COR-L47 (cell line): Measurements from ENCODE around the gene ADGRE2.
"Not testable (repeated sequence)": the region's sequence is repeated elsewhere in the genome, so short reads cannot be mapped to it uniquely, and the experiment has no call there.

Source experiments
- DNase-seq: peaks from one replicate; lab custom pipeline; 2025; lab: John Stamatoyannopoulos, UW

Gene ADGRE2

GRCh38 chr19:14779151-14779550 is 791 bp upstream of the ADGRE2 start:
- no peak for DNase-seq

GRCh38 chr19:14777645-14778044 is 715 bp downstream of the ADGRE2 start:
- not testable (repeated sequence) for DNase-seq

GRCh38 chr19:14775869-14776586 is 2.3 kb downstream of the ADGRE2 start:
- no peak for DNase-seq

- DNase-seq, result not testable (repeated sequence)
These were observed 3.0 kb downstream of the ADGRE2 start for GRCh38 chr19:14775326-14775725.

GRCh38 chr19:14774373-14774772 is 4.0 kb downstream of the ADGRE2 start:
- no peak for DNase-seq

- DNase-seq, result not testable (repeated sequence)
These were observed 4.6 kb downstream of the ADGRE2 start for GRCh38 chr19:14773722-14774121.

- no peak for DNase-seq
These were observed 5.4 kb downstream of the ADGRE2 start for GRCh38 chr19:14772995-14773394.

- DNase-seq, result no peak
These were observed 5.9 kb downstream of the ADGRE2 start for GRCh38 chr19:14772467-14772866.

- no peak for DNase-seq
These were observed 7.2 kb downstream of the ADGRE2 start for GRCh38 chr19:14770944-14771839.

GRCh38 chr19:14770136-14770535 is 8.2 kb downstream of the ADGRE2 start:
- no peak for DNase-seq

- no peak for DNase-seq
These were observed 9.2 kb downstream of the ADGRE2 start for GRCh38 chr19:14769201-14769600.

- DNase-seq, result no peak
These were observed 10.4 kb downstream of the ADGRE2 start for GRCh38 chr19:14768001-14768400.

- no peak for DNase-seq
These were observed 10.8 kb downstream of the ADGRE2 start for GRCh38 chr19:14767466-14767971.

GRCh38 chr19:14765841-14766240 is 12.5 kb downstream of the ADGRE2 start:
- not testable (repeated sequence) for DNase-seq

GRCh38 chr19:14765403-14765802 is 13.0 kb downstream of the ADGRE2 start:
- not testable (repeated sequence) for DNase-seq

GRCh38 chr19:14764401-14764800 is 14.0 kb downstream of the ADGRE2 start:
- DNase-seq, result no peak

- DNase-seq, result no peak
These were observed 14.7 kb downstream of the ADGRE2 start for GRCh38 chr19:14763497-14764145.

- DNase-seq, result no peak
These were observed 16.2 kb downstream of the ADGRE2 start for GRCh38 chr19:14762111-14762510.

- no peak for DNase-seq
These were observed 16.8 kb downstream of the ADGRE2 start for GRCh38 chr19:14761607-14762006.

GRCh38 chr19:14758816-14759215 is 19.5 kb downstream of the ADGRE2 start:
- DNase-seq, result peak; percentile 47

GRCh38 chr19:14748601-14749000 is 29.8 kb downstream of the ADGRE2 start:
- no peak for DNase-seq

GRCh38 chr19:14746886-14747285 is 31.5 kb downstream of the ADGRE2 start:
- DNase-seq, result no peak
